Activated naive CD4-positive, alpha-beta T cell treated with anti-CD3 and anti-CD28 coated beads, Interleukin-2, amount 10 ng/mL, durations not matched to agents 7 days and 5 days (primary cell): ENCODE results near the gene MRPL38.

Experiments
- CTCF ChIA-PET: fragments of 350-600 bp; sonication (Branson Sonifier 250); formaldehyde crosslinking; loops from one replicate; lab custom pipeline; 2021; ENCODE audit warnings: antibody characterized with exemption; lab: Charles Lee
- DNase-seq: peaks from one replicate; pipeline ENCODE4 v3.0.0-alpha.2; 2020
- H3K27ac Mint-ChIP-seq: one replicate; pipeline ENCODE4 v1.8.0; 2021; ENCODE audit warnings: mild to moderate bottlenecking, moderate library complexity, mixed read lengths
- H3K27me3 Mint-ChIP-seq: one replicate; pipeline ENCODE4 v1.8.0; 2021; ENCODE audit warnings: mild to moderate bottlenecking, mixed read lengths
- H3K36me3 Mint-ChIP-seq: one replicate; pipeline ENCODE4 v1.8.0; 2021; ENCODE audit warnings: mixed read lengths
- H3K4me1 Mint-ChIP-seq: one replicate; pipeline ENCODE4 v1.8.0; 2021; ENCODE audit warnings: mixed read lengths
- H3K4me3 Mint-ChIP-seq: one replicate; pipeline ENCODE4 v1.8.0; 2021; ENCODE audit warnings: mild to moderate bottlenecking, moderate library complexity, mixed read lengths
- H3K9me3 Mint-ChIP-seq: one replicate; pipeline ENCODE4 v1.8.0; 2021; ENCODE audit warnings: mixed read lengths

Gene MRPL38

DNA sequence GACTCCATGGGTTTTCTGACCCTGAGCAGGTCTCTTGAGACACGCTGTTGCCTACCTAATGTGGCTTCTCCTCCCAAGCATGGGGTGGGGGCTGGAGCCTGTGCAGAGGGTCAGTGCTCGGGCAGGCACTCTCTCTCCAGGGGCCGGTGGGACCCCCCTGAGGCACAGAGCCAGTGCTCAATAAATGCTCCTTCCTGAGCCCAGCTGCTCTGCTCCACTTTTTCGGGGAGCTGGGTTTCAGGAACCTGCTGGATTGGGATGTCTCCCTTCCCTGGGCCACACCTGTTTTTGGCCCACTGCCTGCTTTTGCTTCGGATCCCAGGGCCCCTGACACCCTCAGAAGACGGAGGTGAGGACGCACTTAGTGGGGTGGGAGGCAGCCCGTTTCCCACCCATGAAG, 6.6 kb downstream of the MRPL38 start:
- Mint-ChIP-seq H3K9me3 (no peaks in the 10 kb centered on the region), H3K27me3 (no peaks in the 10 kb centered on the region), H3K36me3 (peaks cover 17% of the 10 kb centered on the region), H3K4me1 (peaks cover 29% of the 10 kb centered on the region), H3K27ac (peak overlapping the region; percentile 86), H3K4me3 (peak overlapping the region; percentile 66)
- CTCF ChIA-PET = interaction anchor here (0.8 to 5.7 kb wide), 4 partner anchors 20 to 144 kb away, joined by 3 to 56 read pairs (median 20); partner anchors contain the start of genes TRIM47 and WBP2
- DNase-seq = no peak

DNA sequence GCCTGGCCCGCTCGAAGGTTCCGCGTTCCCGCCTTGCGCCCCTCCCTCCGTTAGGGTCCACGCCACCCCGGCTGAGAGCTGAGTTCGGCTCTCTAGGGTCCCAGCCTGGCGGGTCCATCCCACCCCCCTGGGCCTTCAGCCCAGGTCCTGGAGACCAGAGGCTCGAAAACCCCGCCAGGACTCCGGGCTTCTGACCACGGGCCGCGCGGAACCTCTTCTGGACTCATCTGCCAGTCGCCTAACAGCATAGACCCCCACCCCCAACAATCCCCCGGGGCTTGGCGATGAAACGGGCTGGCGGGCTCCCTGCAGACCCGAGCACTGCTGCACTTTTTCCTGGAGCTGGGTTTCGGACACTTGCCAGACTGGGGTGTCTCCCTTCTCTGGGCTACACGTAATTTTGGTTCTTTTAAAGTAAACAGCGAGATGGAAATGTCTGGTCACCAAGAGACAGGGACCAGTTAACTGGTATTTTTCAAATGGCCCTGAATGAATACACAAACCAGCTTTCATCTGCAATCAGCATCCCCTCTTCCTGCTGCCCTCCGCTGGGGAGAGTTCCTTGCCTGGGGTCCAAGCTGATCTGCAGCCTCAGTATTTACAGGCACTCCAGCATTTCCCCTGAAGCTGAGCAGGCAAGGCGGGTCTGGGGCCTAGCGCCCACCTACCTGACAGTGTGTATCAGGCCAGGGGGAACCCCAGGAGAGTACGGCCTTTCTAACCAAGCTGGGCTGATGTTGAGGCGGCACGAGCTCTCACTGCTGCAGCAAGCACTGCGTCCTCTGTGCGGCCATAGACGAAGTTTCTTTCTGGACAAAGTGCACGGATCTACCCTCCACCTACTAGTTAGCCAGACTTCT, 7.3 kb downstream of the MRPL38 start:
- H3K9me3 Mint-ChIP-seq = no peaks in the 10 kb centered on the region
- peak overlapping the region; percentile 86 for H3K27ac Mint-ChIP-seq
- H3K4me3 Mint-ChIP-seq = peak overlapping the region; percentile 66
- H3K27me3 Mint-ChIP-seq = no peaks in the 10 kb centered on the region
- peaks cover 17% of the 10 kb centered on the region for H3K36me3 Mint-ChIP-seq
- DNase-seq = no peak
- peaks cover 26% of the 10 kb centered on the region for H3K4me1 Mint-ChIP-seq
- CTCF ChIA-PET = interaction anchor here (0.8 to 5.7 kb wide), 8 partner anchors 19 to 144 kb away, joined by 3 to 56 read pairs (median 8); partner anchors contain the start of genes TRIM47 and WBP2

- CTCF ChIA-PET = interaction anchor here (0.7 to 5.7 kb wide), 15 partner anchors 9 to 143 kb away, joined by 3 to 56 read pairs (median 3); partner anchors contain the start of genes TRIM47 and WBP2
Measured at GRCh38 chr17:75896415-75897159, 8.1 kb downstream of the MRPL38 start, which contains the start of gene TRIM65. TRIM65 (minus strand) TSS chr17:75896951; CDS start chr17:75896937, 14 bp downstream.

GRCh38 chr17:75895370-75896155, 9.1 kb downstream of the MRPL38 start:
- H3K27ac Mint-ChIP-seq = peak overlapping the region; percentile 89
- no peaks in the 10 kb centered on the region for H3K27me3 Mint-ChIP-seq
- no peak for DNase-seq
- no peaks in the 10 kb centered on the region for H3K9me3 Mint-ChIP-seq
- H3K36me3 Mint-ChIP-seq = peaks cover 17% of the 10 kb centered on the region
- peaks cover 26% of the 10 kb centered on the region for H3K4me1 Mint-ChIP-seq
- CTCF ChIA-PET = interaction anchor here (0.5 to 5.7 kb wide), 17 partner anchors 8 to 199 kb away, joined by 3 to 56 read pairs (median 3); partner anchors contain the start of genes TRIM47, UNC13D and WBP2
- peak overlapping the region; percentile 81 for H3K4me3 Mint-ChIP-seq

More at GRCh38 chr17:75896415-75897159, 8.1 kb downstream of the MRPL38 start, which contains the start of gene TRIM65:
- Mint-ChIP-seq H3K36me3 (peaks cover 17% of the 10 kb centered on the region), H3K4me3 (peak within 1 kb of the TSS; percentile 81), H3K27ac (peak within 1 kb of the TSS; percentile 89), H3K9me3 (no peaks in the 10 kb centered on the region), H3K4me1 (peaks cover 26% of the 10 kb centered on the region), H3K27me3 (no peaks in the 10 kb centered on the region)
- DNase-seq = peak; percentile 84

- H3K4me3 Mint-ChIP-seq = peak overlapping the region; percentile 19
Measured at GRCh38 chr17:75894049-75894733, 10.5 kb downstream of the MRPL38 start.

DNA sequence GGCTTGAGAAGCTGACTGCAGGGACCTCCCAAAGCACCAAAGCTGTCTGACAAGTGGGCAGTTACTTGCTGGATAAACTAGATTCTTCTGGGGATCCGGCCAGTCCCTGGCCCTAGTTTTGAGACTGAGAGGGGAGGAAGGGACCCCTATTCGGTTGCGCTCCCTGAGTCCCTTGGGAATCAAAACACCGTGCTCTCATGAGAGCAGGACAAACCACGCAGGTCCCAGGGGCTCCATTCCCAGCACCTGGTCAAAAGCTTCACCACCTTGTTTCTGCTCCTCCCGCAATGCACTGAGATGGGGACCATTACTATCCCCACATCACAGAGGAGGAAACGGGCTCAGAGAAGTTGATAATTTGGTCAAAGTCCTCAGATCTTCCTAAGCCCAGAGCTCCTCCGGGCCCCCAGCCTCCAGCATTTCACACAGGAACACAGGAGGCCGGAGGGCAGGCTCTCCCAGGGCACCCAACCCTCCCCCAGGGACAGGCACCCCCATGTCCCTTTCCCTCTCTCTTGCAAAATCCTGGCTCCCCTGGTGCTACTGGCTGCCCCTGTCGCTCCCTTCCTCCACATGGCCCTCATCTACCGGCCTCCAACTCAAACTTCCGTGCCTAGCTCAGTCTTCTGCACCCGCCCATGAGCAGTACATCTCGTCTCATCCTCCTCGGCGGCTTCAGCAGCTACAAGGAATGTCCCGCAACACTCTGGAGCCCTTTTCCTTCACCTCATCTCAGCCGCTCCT, 11.2 kb downstream of the MRPL38 start:
- CTCF ChIA-PET = interaction anchor here (1.1 kb wide), 3 partner anchors 31 to 260 kb away, joined by 3 to 4 read pairs (median 3); partner anchors contain the start of gene SMIM5
- Mint-ChIP-seq H3K4me1 (peaks cover 26% of the 10 kb centered on the region), H3K27ac (peak overlapping the region; percentile 28), H3K36me3 (peaks cover 18% of the 10 kb centered on the region), H3K9me3 (no peaks in the 10 kb centered on the region), H3K27me3 (no peaks in the 10 kb centered on the region), H3K4me3 (no peak overlapping the region)
- no peak for DNase-seq

More at GRCh38 chr17:75894049-75894733, 10.5 kb downstream of the MRPL38 start:
- Mint-ChIP-seq H3K36me3 (peaks cover 22% of the 10 kb centered on the region), H3K4me1 (peaks cover 26% of the 10 kb centered on the region), H3K9me3 (no peaks in the 10 kb centered on the region), H3K27me3 (no peaks in the 10 kb centered on the region), H3K27ac (peak overlapping the region; percentile 28)
- DNase-seq = no peak
- CTCF ChIA-PET = interaction anchor here (1.1 to 3.9 kb wide), 4 partner anchors 32 to 261 kb away, joined by 3 to 30 read pairs (median 4); partner anchors contain the start of gene SMIM5

DNA sequence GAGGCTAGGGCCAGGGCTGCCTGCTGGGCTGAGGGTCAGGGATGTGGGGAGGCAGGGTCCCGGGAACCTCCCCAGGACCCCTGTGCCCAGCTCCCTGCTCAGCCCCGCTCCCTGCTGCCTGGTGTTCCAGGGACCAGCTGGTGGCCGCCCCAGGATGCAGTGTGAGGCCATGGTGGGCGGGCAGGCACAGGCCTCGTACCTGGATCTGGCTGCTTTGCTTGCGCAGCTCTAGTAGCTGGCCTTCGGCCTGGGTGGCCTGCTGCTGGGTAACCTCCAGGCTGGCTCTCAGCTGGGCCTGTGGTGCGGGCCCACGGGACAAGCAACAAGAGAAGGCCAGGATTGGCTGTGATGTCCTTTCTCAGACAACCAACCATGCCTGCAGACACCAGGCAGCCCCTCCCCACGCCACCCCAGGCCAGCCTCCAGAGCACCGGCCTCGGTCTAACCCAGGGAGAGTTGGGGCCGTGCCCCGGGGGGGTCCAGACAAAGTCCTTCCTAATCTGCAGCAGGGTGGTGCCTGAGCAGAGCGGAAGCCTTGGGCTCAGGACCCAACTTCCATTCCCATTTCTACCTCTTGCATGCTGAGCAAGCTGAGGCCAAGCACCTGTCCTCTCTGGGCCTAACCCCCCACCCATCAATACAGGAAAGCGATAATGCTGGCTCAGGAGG, 12.0 kb downstream of the MRPL38 start:
- Mint-ChIP-seq H3K9me3 (no peaks in the 10 kb centered on the region), H3K36me3 (peaks cover 18% of the 10 kb centered on the region), H3K27me3 (no peaks in the 10 kb centered on the region), H3K4me1 (peaks cover 26% of the 10 kb centered on the region), H3K27ac (no peak overlapping the region), H3K4me3 (no peak overlapping the region)
- CTCF ChIA-PET = interaction anchor here (1.1 kb wide), 2 partner anchors 31 to 259 kb away, joined by 3 to 4 read pairs; partner anchors contain the start of gene SMIM5
- DNase-seq = no peak

GRCh38 chr17:75891605-75892555, 12.8 kb downstream of the MRPL38 start:
- DNase-seq = no peak
- Mint-ChIP-seq H3K4me3 (no peak overlapping the region), H3K4me1 (peaks cover 20% of the 10 kb centered on the region), H3K27me3 (no peaks in the 10 kb centered on the region), H3K9me3 (no peaks in the 10 kb centered on the region), H3K27ac (no peak overlapping the region), H3K36me3 (peaks cover 15% of the 10 kb centered on the region)
- CTCF ChIA-PET = no interaction called here

DNA sequence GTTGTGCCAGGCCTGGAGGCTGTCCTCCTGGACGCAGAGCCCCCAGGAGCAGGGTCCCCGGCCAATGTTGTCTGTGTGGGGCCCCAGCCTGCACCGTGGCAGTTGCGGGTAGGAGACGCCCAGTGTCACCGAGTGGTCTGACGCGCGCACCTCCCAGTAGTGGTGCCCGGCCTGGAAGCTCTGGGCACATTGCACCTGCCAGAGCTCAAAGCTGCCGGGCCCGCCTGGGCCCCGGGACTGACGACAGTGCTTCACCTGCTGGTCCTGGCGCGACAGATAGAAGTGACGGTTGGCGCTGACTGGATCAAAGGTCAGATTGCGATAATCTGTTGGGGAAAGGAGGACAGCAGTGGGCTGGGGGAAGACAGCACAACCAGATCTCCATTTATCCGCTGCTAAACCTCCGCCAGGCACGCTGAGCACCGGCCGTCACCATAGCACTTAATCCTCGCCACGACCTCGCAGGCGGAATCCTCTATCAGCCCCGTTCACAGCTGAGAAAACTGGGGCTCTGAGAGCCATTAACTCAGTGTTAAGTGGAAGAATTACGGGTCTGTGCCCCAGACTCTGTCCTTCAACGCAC, 13.6 kb downstream of the MRPL38 start:
- Mint-ChIP-seq H3K4me3 (no peak overlapping the region), H3K27ac (no peak overlapping the region), H3K27me3 (no peaks in the 10 kb centered on the region), H3K4me1 (peaks cover 20% of the 10 kb centered on the region), H3K9me3 (no peaks in the 10 kb centered on the region), H3K36me3 (peaks cover 15% of the 10 kb centered on the region)
- CTCF ChIA-PET = no interaction called here
- DNase-seq = no peak

- CTCF ChIA-PET = interaction anchor here (0.8 to 1.2 kb wide), 4 partner anchors 9 to 86 kb away, joined by 3 read pairs; no protein-coding TSS in a partner anchor
- Mint-ChIP-seq H3K27me3 (no peaks in the 10 kb centered on the region), H3K4me1 (peaks cover 9% of the 10 kb centered on the region), H3K9me3 (no peaks in the 10 kb centered on the region), H3K4me3 (no peak overlapping the region), H3K27ac (no peak overlapping the region), H3K36me3 (peaks cover 10% of the 10 kb centered on the region)
- DNase-seq = no peak
Measured at GRCh38 chr17:75889454-75889853, 15.2 kb downstream of the MRPL38 start.

DNA sequence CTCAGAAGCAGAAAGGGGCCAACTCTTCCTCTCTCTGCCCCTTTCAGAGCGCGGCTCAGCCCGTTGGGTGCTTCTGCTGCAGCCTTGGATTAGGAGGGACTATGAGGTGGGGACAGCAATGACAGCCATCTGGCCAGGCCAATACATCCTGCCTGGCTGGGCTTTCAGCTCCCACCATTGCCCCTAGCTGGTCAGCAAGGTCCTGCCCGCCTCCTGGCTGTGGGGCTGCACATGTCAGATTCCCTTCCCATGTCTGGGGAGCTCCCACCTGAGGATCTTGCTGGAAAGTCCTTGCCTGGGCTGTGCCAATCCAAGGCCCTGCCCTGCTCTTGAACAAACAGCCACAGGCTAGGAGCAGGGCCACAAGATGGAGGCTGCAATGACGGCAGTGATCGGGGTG, 16.2 kb downstream of the MRPL38 start:
- no peaks in the 10 kb centered on the region for H3K27me3 Mint-ChIP-seq
- no peak overlapping the region for H3K27ac Mint-ChIP-seq
- H3K4me1 Mint-ChIP-seq = no peaks in the 10 kb centered on the region

More for the DNA sequence above, 16.2 kb downstream of the MRPL38 start:
- Mint-ChIP-seq H3K9me3 (no peaks in the 10 kb centered on the region), H3K36me3 (peaks cover 10% of the 10 kb centered on the region), H3K4me3 (no peak overlapping the region)
- CTCF ChIA-PET = interaction anchor here (1.0 to 1.3 kb wide), 3 partner anchors 8 to 27 kb away, joined by 3 to 5 read pairs (median 3); partner anchors contain the start of genes TRIM47 and TRIM65
- DNase-seq = no peak
